Glomerular endothelial cell (primary cell): Measurements from ENCODE around the gene ARHGDIG. TPM values are rescaled to one million over a fixed set of nuclear protein-coding genes. Genes with fewer than 3 reads are reported as not detected.
"Not testable (repeated sequence)": the region's sequence is repeated elsewhere in the genome, so short reads cannot be mapped to it uniquely, and the experiment has no call there.

Experiments
- DNase-seq: peaks from one replicate; pipeline ENCODE4 v3.0.0-alpha.2; 2011; ENCODE audit warnings: low read depth, low spot score; ENCODE audit errors: extremely low read depth
- total RNA-seq: library from RNA; depleted of rRNA; stranded (reverse); fragments of >200 nt; gene quantifications from 2 replicates; pipeline ENCODE4 v1.2.3, GENCODE V29; 2015

The ARHGDIG gene
- total RNA-seq, 1 donor from 2014 or later, result 0.64 TPM

DNA sequence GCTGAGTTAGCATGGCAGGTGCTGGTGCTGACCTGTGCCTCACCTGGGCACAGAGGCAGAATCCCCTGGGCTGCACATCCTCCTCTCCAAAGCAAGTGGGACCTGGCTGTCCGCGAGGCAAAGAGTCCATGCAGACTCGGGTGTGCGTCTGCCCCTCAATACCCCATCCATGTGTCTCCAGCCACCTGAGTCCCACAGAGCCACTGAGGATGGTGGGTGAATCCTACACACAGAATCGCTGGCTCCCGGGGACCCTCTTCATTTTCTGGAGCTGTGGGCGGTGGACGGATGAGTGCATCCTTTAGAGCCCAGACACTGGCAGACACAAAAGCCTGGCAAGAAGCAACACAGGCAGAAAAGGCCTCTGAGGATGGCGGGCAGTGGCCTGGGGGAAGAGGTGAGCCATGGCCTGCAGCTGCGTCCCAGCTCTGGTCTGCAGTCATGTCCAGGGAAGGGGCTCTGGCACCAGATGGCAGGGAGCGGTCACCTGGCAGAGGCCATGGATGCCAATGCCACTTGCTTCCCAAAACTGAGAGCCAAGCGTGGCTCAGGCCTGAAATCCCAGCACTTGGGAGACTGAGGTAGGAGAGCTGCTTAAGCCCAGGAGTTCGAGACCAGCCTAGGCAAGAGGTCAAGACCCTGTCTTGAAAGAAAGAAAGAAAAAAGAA, 42.2 kb downstream of the ARHGDIG start:
- DNase-seq, result no peak

DNA sequence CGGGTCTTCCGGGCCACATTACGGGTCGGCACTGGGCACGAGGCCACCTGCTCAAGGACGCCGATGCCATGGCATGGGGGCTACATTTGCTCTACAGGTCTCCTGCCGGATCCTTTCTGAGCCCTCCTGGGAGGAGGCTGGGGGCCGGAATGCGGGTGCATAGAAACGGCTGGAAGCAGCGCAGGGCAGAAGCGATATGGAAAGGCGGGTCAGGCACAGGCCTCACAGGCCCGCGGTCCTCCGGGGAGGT, 43.7 kb downstream of the ARHGDIG start:
- DNase-seq, result no peak

DNA sequence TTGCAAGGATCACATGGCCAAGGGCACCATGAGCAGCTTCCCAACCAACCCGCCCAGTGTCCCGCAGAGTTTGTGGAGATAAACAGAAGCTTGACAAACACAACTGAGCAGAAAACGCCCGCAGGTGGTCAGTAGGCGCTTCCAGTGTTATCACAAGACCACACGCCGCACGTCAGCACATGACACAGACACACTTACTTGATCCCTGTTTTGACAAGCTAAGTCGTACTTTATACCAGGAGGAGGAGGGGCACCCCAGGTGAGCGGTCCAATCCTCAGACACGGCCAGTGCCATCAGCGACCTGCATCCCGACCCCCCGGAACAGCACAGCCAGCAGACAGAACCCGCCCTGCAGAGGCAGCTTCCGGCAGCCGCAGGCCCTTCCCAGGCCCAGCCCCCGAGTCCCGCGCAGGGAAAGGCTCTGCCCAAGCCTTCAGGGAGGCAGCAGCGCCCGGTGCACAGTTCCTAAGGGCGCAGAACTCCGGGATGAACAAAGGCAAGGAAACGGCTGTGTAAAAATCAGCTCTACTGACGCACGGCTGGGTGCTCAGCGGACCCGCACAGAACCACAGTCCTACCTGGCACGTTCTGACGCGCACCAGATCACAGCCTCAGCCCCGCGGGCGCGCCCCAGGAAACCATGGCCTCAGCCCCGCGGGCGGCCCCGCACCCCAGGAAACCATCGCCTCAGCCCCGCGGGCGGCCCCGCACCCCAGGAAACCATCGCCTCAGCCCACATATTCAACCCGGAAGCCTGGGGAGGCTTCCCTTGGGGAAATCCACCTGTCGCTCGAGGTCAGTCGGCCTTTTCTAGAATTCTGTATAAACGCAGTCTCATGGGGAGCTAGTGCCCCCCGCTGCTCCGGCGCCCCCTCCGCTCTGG, 44.3 kb downstream of the ARHGDIG start:
- no peak for DNase-seq

DNA sequence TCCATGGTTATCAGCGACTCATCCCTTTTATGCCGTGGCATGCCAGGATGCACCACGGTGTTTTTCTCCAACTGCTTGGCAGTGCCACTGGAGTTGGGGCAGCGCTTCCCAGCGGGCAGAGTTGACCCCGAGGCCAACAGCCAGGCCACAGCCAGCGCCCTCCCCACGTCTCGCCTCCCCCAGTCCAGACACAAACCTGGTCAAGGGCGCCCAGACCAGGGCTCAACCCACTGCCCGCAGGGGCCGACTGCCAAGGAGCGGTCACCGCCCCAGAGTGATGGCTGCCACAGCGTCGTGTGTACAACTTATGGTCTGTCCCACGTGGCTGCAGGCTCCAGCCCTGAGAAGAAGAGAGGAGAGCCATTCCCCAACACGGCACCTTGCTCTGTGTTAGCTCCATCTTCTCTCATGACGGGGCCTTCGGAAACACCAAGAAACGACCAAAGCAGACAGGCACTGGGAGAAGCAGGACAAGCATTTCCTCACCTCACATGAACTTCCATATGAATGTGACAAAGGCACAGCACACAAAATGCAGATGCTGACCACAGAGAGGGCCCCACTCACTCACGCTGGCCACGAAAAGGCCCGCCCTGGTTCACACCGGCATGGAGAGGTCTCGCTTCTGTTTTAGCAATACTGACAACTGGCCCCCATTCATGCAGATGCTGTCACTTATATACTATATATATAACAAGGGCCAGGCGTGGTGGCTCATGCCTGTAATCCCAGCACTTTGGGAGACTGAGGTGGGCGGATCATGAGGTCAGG, 45.2 kb downstream of the ARHGDIG start:
- DNase-seq, result no peak

DNA sequence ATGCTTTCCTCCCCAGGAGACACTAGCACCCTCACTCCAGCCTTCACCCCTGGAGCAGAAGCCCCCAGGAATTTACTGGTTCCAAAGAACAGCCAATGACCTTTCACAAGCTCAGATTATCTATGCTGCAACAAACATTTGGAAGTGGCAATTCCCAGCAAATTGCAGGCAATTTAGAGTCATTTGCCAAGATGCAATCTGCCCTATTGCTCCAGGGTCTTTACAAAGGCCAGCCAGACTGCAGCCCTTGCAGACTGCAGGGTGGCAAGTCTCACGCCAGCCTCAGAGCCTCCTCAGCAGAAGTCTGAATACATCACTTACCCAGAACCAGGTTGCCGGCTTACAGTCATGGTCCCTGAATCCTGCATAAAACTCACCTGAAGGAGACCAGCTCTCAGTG, 50.4 kb downstream of the ARHGDIG start:
- DNase-seq, result no peak

- not testable (repeated sequence) for DNase-seq
Observed at GRCh38 chr16:331181-331814, 50.9 kb downstream of the ARHGDIG start.

Other genes starting within 250 kb of the ARHGDIG start
- 4.8 and 8.5 TPM in 2 replicates for gene POLR3K, start 227.0 kb upstream of the ARHGDIG start, total RNA-seq
- gene SNRNP25, start 226.8 kb upstream of the ARHGDIG start, total RNA-seq, result 20.7 and 25.1 TPM in 2 replicates
- gene RHBDF1, start 208.0 kb upstream of the ARHGDIG start, total RNA-seq, result 46.6 and 75.5 TPM in 2 replicates
- 174 and 190 TPM in 2 replicates for gene MPG, start 202.4 kb upstream of the ARHGDIG start, total RNA-seq
- 15.1 and 39.6 TPM in 2 replicates for gene NPRL3, start 141.9 kb upstream of the ARHGDIG start, total RNA-seq
- gene HBZ, start 127.9 kb upstream of the ARHGDIG start, total RNA-seq, result not detected in 2 replicates
- gene HBM, start 114.6 kb upstream of the ARHGDIG start, total RNA-seq, result not detected in 2 replicates
- gene HBA2, start 107.7 kb upstream of the ARHGDIG start, total RNA-seq, result not detected in 2 replicates
- not detected in 2 replicates for gene HBA1, start 103.9 kb upstream of the ARHGDIG start, total RNA-seq
- 3.7 and 4.9 TPM in 2 replicates for gene HBQ1, start 100.1 kb upstream of the ARHGDIG start, total RNA-seq
- 45.6 and 85.6 TPM in 2 replicates for gene LUC7L, start 51.1 kb upstream of the ARHGDIG start, total RNA-seq
- 112 and 124 TPM in 2 replicates for gene FAM234A, start 45.8 kb upstream of the ARHGDIG start, total RNA-seq
- gene RGS11, start 4.6 kb upstream of the ARHGDIG start, total RNA-seq, result 2.3 and 3.9 TPM in 2 replicates
- 0.23 TPM in 1 of 2 replicates, not detected in the other for gene PDIA2, start 2.6 kb downstream of the ARHGDIG start, total RNA-seq
- 24.0 and 28.5 TPM in 2 replicates for gene AXIN1, start 72.1 kb downstream of the ARHGDIG start, total RNA-seq
- gene MRPL28, start 89.9 kb downstream of the ARHGDIG start, total RNA-seq, result 112 and 144 TPM in 2 replicates
- 162 and 197 TPM in 2 replicates for gene PGAP6, start 101.4 kb downstream of the ARHGDIG start, total RNA-seq
- 147 and 203 TPM in 2 replicates for gene NME4, start 116.6 kb downstream of the ARHGDIG start, total RNA-seq
- gene DECR2, start 121.3 kb downstream of the ARHGDIG start, total RNA-seq, result 29.1 and 35.9 TPM in 2 replicates
- gene RAB11FIP3, start 145.1 kb downstream of the ARHGDIG start, total RNA-seq, result 41.2 and 53.8 TPM in 2 replicates
- gene CAPN15, start 247.1 kb downstream of the ARHGDIG start, total RNA-seq, result 57.0 and 72.5 TPM in 2 replicates